Lower leg skin (tissue), 3 donors: ENCODE data around the gene BRD9.

ENCODE experiments used
- CTCF ChIP-seq, 3 donors: fragments of 450-650 bp; IDR thresholded peaks; one replicate each; pipeline ENCODE4 v1.5.1; 2016; ENCODE audit warnings: antibody characterized with exemption in 3 of 3, mild to moderate bottlenecking in 3 of 3, moderate library complexity in 2 of 3
- POLR2A ChIP-seq, 2 donors: fragments of 450-650 bp; IDR thresholded peaks; one replicate each; pipeline ENCODE4 v1.6.1; 2016 to 2017; ENCODE audit warnings: antibody characterized with exemption in 2 of 2, mild to moderate bottlenecking in 1 of 2, moderate library complexity in 1 of 2

- TF ChIP-seq CTCF (IDR thresholded peaks at IDR 0.05), result no peak
- TF ChIP-seq POLR2A (IDR thresholded peaks at IDR 0.05), result no peak
These were observed 15.6 kb upstream of the BRD9 start for GRCh38 chr5:908172-908571.
